Retina (tissue), 1 donor: Measurements from ENCODE around the gene MBLAC1.

ENCODE experiments used
- DNase-seq: peaks from one replicate; pipeline ENCODE4 v3.0.0-alpha.2; 2016

The MBLAC1 gene, protein sequence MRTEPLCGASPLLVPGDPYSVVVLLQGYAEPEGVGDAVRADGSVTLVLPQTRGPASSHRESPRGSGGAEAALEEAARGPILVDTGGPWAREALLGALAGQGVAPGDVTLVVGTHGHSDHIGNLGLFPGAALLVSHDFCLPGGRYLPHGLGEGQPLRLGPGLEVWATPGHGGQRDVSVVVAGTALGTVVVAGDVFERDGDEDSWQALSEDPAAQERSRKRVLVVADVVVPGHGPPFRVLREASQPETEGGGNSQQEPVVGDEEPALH

GRCh38 chr7:100126931-100127865, at the start of gene MBLAC1:
Gene MBLAC1 (plus strand): TSS chr7:100126967. CDS start chr7:100127396, 429 bp downstream.
- DNase-seq: peak; percentile 97

GRCh38 chr7:100077205-100077604, 49.6 kb upstream of the MBLAC1 start:
- DNase-seq: no peak

- no peak for DNase-seq
These were observed 47.7 kb upstream of the MBLAC1 start for GRCh38 chr7:100079024-100079560.

DNA sequence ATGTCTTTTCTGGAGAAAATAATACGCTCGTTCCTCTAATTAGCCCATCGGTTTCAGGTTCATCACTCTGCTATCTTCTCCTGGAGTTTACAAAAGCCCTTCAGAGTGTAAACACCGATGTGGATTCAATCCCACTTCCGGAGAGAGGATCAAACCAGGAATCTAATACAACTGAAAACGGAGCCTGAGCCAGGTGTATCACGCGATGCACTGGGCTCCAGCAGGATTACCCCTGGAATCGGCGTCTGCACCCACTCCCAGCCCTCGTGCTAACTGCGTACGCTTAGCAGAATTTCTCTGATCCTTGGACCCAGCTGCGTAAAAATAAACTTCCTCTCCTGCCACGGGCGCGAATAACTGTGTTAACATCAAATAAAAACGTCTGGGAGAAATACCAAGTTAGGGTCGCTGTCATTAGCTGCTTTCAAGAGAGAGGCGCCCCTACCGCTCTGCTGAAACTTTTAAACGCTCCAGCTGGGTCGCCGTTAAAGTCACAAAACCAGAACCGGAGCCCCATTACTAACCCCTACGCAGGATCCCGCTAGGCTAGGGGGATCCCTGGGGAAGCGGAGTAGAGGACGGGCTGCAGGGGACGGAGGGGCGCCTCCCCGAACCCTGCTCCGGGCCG, 45.7 kb upstream of the MBLAC1 start:
- DNase-seq: no peak

DNA sequence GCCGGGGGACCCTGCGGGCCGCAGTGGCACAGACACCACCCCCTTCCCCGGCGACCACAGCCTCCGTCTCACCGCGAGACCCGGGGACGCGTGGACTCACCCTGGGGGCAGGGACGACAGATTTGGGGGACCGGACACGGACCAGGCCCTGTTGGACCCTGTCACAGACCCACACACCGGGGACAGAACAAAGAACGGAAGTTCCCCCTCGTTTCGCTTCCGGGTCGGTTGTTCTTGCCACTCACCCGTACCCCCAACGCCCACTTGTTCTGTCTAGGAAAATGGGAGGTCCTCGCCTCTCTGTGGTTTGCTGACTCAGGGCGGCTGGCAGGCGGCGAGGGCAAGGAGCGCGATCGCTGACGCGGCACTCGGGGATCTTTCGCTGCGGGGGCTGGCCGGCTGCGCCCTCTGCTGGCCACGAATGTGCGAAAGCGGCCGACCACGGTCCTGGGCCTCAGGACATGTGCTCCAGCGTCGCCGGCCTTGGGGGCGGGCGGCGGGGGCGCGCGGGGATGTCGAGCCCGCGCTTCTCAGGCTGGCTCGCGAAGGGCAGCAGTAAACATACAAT, 45.1 kb upstream of the MBLAC1 start, which contains the start of gene ZNF3:
ZNF3 (minus strand) TSS at position 189 of the 568 bp plus-strand sequence. CDS start 4,366 bp downstream, outside the sequence.
- DNase-seq: peak; percentile 100

DNA sequence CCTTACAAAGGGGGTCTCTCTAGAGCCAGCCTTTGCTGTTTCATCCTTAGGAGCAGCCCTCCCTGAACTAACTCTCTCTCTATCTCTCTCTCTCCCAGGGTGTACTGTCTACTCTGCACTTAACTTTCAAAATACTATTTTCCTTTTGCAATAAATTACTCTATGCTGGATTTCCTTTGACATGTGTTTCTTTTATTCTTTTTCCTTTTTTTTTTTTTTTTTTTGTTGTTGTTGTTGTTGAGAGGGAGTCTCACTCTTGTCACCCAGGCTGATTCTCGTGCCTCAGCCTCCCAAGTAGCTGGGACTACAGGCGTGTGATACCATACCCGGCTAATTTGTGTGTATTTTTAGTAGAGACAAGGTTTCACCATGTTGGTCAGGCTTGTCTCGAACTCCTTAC, 43.8 kb upstream of the MBLAC1 start:
- no peak for DNase-seq

DNA sequence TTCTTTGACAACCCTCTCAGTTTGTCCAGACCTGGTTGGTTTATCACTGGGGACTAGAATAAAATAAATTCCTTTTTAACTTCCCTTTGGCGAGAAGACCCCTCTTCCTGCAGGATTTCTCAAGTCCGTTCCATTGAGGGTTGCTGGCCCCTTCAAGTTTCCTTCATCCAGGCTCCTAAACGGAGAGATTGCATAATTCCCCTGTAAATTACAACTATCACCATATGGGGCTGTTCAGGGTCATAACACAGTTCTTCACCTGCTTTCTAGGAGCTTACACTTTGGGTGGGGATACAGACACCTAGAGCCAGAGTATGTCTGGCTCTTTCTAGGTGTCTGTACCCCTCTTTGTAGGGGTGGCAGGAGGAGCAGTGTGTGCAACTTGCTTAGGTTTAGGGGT, 41.3 kb upstream of the MBLAC1 start:
- no peak for DNase-seq

DNA sequence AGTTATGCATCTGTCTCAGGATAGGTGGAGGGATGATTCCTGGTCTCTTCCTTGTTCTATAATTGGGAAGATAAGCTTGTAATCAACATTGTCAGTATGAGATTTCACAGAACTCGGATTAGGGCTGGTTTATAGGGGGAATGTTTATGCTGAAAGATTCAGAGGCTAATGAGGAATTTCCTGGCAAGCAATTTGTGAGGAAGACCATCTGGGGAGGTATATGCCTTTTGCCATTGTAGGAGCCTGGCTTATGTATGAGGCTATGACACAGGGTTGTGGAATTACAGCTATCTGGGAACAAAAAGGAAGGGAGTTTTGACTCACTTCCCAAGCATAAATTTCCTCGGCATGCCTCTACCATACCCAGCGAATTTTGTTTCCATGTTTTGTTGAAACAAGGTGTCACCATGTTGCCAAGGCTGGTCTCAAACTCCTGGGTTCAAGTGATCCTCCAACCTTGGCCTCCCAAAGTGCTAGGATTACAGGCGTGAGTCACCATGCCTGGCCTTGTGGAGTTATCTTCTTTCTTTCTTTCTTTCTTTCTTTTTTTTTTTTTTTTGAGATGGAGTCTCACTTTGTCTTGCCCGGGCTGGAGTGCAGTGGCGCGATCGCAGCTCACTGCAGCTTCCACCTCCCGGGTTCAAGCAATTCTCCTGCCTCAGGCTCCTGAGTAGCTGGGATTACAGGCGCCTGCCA, 39.6 kb upstream of the MBLAC1 start:
- DNase-seq: no peak

DNA sequence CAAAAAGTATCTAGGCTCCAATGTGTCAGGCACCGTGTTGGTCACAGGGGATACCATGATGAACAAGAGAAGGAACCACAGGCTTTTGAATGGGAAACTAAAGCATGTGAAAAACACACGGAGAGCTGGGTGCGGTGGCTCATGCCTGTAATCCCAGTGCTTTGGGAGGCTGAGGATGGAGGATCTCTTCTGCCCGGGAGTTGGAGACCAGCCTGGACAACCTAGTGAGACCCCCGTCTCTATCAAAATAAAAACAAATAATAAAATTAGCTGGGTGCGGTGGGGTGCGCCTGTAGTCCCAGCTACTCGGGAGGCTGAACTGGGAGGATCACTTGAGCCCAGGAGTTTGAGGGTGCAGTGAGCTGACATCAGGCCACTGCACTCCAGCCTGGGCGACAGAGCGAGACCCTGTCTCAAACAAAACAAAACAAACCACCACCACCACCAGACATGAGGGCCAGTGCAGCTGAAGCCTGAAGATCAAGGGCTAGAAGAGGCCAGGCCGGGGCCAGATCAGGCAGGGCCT, 38.6 kb upstream of the MBLAC1 start:
- no peak for DNase-seq

GRCh38 chr7:100088621-100089457, 37.9 kb upstream of the MBLAC1 start, which contains the start of gene COPS6:
Gene COPS6 (plus strand): TSS chr7:100088969. CDS start chr7:100088991, 22 bp downstream.
- peak; percentile 92 for DNase-seq

GRCh38 chr7:100089458-100090196, 37.1 kb upstream of the MBLAC1 start:
- no peak for DNase-seq

DNA sequence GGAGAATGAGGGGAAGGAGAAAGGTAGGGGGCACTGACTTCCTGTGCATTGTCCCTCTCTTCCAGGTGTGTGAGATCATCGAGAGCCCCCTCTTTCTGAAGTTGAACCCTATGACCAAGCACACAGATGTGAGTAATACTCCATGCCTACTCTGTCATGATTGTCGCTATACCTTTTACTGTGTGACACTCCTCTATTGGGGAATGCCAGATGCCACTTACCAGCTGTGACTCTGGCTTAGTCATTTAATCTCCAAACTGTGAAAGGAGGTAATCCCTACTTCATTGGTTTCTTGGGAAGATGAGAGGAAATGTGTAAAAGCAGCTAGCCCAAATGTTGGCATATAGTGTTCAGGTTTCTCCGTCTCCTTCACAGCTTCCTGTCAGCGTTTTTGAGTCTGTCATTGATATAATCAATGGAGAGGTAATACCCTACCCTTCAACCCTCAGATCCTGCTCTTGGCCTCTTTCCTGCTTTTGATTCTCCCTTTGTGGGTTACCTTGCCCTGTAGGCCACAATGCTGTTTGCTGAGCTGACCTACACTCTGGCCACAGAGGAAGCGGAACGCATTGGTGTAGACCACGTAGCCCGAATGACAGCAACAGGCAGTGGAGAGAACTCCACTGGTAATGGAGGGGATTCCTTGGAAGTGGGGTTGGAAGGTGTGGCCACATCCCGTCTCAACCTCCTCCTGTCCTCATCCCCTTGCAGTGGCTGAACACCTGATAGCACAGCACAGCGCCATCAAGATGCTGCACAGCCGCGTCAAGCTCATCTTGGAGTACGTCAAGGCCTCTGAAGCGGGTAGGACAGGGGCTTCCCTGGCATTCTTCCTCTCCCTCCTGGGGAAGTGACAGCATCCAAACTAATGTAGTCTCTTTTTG, 36.0 kb upstream of the MBLAC1 start:
- DNase-seq: no peak

- peak; percentile 16 for DNase-seq
These were observed 35.2 kb upstream of the MBLAC1 start for GRCh38 chr7:100091411-100092181.

- no peak for DNase-seq
These were observed 33.7 kb upstream of the MBLAC1 start for GRCh38 chr7:100093054-100093453.

DNA sequence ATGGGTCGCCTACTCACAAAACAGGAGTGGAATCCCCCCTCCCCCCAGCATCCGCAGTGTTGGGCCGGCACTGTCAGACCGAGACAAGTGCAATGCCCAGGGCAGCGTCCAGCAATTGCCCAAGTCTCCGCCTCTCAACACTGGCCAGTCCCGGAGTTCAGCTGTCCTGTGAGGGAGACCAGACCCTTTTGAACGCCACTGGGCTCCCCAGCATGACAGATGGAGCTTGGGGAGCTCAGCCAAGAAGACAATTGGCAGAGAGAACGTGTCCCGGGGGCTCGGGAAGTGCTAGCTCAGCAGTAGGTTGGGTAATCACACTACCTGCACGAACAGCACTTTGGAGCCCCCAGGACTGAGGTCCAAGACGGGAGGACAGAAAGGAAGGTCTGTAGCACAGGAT, 33.3 kb upstream of the MBLAC1 start:
- DNase-seq: no peak

GRCh38 chr7:100093925-100094486, 32.8 kb upstream of the MBLAC1 start:
- no peak for DNase-seq

GRCh38 chr7:100095289-100095688, 31.5 kb upstream of the MBLAC1 start:
- DNase-seq: no peak

DNA sequence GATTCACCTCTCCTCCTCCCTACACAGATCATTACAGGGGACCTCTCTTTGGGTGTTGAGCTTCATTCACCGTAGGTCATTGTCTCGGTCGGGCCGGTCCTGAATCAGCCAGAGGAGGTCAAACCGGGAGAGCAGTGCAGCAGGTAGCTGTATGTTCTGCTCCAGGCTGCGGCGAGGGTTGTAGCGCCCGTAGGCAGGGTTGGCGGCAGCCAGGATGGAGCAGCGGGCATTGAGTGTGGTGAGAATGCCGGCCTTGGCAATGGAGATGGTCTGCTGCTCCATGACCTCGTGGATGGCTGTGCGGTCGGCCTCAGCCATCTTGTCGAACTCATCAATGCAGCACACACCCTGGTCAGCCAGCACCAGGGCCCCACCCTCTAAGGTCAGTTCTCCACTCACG, 31.1 kb upstream of the MBLAC1 start:
- DNase-seq: no peak
